Left cardiac atrium (tissue), 4 donors: Measurements from ENCODE around the gene KCNQ5. TPM values are rescaled to one million over a fixed set of nuclear protein-coding genes. Genes with fewer than 3 reads are reported as not detected.
"Not testable (repeated sequence)": the region's sequence is repeated elsewhere in the genome, so short reads cannot be mapped to it uniquely, and the experiment has no call there.

Experiments
- ATAC-seq, 2 donors: fragments of 200-7000 bp; cut with Tn5 transposase; one replicate each; pipeline ENCODE4 v1.9.1; 2020; ENCODE audit warnings: mild to moderate bottlenecking in 2 of 2, moderate library complexity in 2 of 2
- DNase-seq: peaks from one replicate; pipeline ENCODE4 v3.0.0-alpha.2; 2020
- intact Hi-C, 2 donors: fragments of 100-400 bp; cut with DNase I; formaldehyde crosslinking; loops; one replicate each; pipeline versions ENCODE4 v1.14.1 to v1.15.1; 2022 to 2023
- total RNA-seq, 2 donors: library from RNA; stranded (reverse); fragmentation: NEBNext Ultra II Directional; extraction: Animal tissue kit (Norgen Biotek cat#: 25700); gene quantifications; one replicate each; pipeline ENCODE4 v1.2.1, GENCODE V29; 2021
- donor health status: DM: no; HTN: yes; CAD: no.
- donor health status: DM: no; HTN: yes; CAD: no; lungs with severe emphysema.
- donor health status: DM: yes; HTN: yes; CAD: no.
- donor health status: Dilated cardiomyopathy.

Gene KCNQ5
- total RNA-seq, 2 donors from 2014 or later = 0.16 to 0.44 TPM

GRCh38 chr6:73156793-73157767, 535.2 kb downstream of the KCNQ5 start:
- ATAC-seq = no peak
- intact Hi-C loops = no loop called here

GRCh38 chr6:73157870-73158269, 536.0 kb downstream of the KCNQ5 start:
- ATAC-seq = no peak
- intact Hi-C loops = no loop called here
- no peak for DNase-seq

More at GRCh38 chr6:73156793-73157767, 535.2 kb downstream of the KCNQ5 start:
- no peak for DNase-seq

DNA sequence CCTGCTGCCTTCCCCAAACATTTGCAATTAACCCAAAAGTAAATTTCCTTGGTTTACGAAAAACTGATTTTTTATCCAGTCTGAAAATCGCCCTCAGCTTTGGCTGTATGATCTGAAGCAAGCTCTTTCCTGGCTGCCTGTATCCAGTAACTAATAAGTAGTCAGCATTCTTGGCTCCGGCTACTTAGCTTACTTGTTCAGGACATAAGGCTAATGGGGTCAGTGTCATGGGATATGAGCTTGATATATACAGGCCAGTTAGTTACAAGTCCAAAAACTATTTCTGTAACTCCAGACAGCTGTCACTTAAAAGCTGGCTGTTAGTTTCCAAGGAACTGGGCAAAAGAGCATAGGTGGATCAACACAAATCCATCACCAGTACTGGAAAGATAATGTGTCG, 547.2 kb downstream of the KCNQ5 start:
- intact Hi-C loops = no loop called here
- ATAC-seq (peak; percentile 55 to 86), DNase-seq (no peak)

DNA sequence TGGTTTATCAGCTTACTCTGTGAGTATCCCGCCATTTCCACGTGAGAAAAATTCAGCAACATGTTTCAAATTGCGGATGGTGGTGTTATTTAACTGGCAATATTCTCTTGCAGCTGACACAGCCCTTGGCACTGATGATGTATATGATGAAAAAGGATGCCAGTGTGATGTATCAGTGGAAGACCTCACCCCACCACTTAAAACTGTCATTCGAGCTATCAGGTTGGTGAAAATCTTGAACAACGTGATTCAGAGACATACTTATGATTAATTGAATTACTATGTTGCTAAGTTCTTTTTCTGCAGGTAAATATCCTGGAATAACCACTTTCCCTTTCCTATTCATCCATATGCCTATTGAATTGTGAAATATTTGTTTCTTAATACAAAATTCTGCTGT, 547.8 kb downstream of the KCNQ5 start:
- intact Hi-C loops = no loop called here
- DNase-seq (no peak), ATAC-seq (no peak)

GRCh38 chr6:73174646-73175045, 552.8 kb downstream of the KCNQ5 start:
- DNase-seq (no peak), ATAC-seq (no peak)
- intact Hi-C loops = no loop called here

DNA sequence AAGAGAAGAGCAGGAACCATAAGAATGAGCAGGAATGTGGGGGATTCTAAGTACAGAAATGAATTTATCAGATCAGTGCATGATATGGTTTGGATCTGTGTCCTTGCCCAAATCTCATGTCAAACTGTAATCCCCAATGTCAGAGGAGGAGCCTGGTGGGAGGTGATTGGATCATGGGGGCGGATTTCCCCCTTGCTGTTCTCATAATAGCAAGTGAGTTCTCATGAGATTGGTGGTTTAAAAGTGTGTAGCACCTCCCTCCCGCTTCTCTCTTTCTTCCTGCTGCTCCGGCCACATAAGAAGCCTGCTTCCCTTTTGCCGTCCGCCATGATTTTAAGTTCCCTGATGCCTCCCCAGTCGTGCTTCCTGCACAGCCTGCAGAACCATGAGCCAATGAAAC, 554.2 kb downstream of the KCNQ5 start:
- intact Hi-C loops = no loop called here
- DNase-seq (no peak), ATAC-seq (no peak)

DNA sequence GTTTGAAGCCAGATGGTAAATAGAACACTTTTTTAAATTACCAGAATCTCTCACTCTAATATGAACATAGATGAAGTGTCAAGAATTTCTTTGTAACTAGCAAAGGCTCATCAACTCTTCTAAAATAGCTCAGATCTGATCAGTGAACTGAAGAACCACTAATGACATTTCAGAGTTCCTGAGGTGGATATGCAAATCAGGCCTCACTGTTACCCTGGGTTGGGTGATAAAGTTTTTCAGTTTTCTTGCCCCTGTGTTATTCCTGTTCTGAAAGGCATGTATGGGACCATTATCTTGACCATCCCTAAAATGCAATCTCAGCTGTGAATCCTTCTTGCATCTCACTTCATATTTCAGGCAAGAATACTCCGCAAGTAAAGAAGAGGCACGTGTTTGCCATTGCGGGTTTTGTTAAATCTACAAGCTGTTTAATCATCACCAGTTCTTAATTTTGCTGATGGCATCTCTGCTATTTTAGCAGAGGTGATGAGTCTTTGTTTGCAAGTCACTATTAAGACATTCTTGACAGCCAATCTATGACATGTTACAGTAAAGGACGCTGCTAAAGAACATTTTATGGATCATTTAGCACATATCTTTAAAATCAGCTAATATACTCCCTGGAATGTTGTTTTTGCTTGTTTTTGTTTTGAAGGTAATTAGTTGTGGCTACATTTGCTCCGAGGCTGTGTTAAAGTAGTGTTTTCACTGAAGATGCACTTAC, 555.5 kb downstream of the KCNQ5 start:
- intact Hi-C loops = no loop called here
- ATAC-seq (no peak), DNase-seq (no peak)

DNA sequence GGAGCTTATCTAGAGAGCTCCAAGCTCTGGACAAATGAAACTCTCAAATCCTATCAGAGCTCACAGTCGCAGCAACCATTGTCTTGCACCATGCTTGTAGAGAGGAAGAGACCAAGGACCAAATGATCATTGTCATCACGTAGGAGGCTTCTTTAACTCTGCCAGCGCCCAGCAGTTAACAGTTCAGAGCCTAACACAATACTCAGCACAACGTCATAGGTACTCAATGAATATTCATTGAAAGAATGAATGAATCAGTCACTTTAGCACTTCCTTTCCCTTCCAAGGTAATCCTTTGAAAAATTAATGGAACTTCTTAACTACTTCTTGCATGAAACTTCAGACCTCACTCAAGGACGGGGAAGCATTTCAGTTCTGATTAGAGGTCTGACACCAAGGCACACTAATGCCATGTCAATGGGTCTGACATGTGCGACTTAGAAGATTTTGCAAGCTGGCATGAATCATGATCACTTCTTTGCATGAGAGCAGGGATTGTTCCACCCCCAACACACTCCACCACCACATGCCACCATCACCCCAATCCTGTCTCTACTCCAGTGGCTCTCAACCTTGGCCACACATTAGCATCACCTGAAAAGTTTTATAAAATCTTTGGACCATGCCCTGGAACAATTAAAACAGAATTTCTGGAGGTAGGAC, 558.3 kb downstream of the KCNQ5 start:
- DNase-seq = no peak
- intact Hi-C loops = loop anchor here (2.0 to 10.0 kb wide), 3 partner anchors 555 to 767 kb away; partner anchors contain the start of gene KCNQ5 (in 1 of the 2)
- no peak for ATAC-seq

DNA sequence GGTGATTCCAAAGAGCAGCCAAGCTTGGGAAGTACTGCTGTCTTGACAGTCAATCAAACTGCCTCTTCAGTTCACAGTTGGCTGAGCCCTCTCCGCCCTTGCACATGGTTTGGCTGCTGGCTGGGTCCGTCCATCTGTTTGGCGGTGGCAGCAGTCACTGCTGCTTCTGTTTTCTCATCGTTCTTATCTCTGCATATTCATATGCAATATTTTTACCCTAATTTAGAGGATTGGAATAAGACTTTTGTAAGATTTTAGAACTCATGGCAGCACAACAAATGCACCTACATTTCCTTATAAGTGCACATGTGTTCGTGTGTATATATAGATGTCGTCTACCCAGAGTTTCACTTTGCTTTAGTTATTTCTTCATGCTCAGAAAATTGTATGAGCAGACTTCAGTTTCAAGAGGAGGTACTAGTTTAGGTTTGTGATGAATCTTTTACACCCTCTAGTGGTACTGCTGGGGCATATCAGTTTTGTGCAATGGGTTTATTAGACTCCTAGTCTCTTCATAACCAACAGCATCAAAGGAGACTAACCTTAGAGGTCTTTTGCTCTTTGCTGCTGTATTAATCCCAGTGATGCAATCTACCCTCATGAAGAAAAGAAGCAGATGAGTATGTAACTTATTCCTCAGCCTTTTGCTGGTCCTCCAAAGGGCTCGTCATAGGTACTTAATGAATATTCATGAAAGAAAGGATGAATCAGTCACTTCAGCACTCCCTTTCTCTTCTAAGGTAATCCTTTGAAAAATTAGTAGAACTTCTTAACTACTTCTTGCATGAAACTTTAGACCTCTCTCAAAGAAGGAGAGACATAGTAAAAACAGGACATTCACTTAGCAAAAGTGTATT, 559.1 kb downstream of the KCNQ5 start:
- intact Hi-C loops = loop anchor here (2.0 to 10.0 kb wide), 3 partner anchors 556 to 768 kb away; partner anchors contain the start of gene KCNQ5 (in 1 of the 2)
- DNase-seq = no peak
- ATAC-seq = peak; percentile 84 to 94

DNA sequence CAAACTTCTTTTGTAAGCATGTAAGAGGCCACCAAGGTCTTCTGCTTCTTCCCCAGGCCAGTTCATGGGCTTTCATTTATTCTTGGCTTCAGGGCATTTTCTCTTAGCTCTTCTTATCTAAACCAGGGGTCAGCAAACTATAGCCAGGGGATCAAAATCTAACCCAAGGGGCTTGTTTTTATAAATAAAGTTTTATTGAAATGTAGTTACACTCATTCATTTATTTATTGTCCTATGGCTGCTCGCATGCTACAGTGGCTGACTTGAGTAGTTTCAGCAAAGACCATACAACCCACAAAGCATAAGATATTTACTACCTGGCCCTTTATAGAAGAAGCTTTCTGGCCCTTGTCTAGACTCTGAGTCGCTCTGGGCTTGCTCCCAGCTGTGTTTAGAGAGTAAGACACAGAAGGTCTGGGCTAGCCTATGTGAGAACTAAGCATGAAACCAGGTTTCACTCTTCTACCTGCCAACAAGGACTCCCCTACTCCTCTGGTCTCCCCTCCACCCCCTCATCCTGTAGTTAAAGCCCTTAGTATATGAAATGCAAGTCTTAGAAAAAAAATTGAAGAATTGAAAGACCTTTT, 560.2 kb downstream of the KCNQ5 start:
- ATAC-seq = no peak
- no peak for DNase-seq
- intact Hi-C loops = loop anchor here (10.0 kb wide), 2 partner anchors 557 to 767 kb away; partner anchors contain the start of gene KCNQ5 (in 1 of the 2)

DNA sequence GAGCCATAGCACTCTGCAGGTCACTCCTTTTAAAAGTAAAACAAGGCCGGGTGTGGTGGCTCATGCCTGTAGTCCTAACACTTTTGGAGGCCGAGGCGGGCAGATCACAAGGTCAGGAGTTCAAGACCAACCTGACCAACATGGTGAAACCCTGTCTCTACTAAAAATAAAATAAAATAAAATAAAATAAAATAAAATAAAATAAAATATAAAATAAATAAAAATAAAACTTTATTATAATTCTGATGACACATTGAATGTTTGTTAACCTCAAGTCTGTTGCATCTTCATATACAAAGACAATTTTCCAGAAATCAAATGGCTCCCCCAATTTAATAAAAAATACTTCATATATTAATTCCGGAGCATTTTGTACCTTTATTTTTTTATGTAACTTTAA, 571.4 kb downstream of the KCNQ5 start:
- DNase-seq, ATAC-seq, intact Hi-C loops: not testable (repeated sequence)

GRCh38 chr6:73194744-73195143, 572.9 kb downstream of the KCNQ5 start:
- intact Hi-C loops = no loop called here
- ATAC-seq (no peak), DNase-seq (no peak)

DNA sequence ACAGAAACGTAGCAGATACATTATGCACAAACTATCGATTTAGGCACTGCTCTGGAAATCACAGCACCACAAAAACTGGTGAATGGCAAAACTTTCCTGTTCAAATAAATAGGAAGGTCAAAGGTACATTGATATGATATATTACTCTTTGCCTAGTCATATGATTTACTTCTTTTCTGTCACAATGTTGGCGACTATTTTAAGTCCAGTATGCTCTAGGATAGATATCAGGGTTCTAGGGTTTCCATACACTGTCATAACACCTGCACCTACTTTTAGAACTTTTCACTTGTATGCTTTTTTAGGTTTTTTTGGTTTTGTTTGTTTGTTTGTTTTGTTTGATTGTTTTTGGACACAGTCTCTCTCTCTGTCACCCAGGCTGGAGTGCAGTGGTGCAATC, 578.4 kb downstream of the KCNQ5 start:
- DNase-seq (no peak), ATAC-seq (no peak)
- intact Hi-C loops = no loop called here

DNA sequence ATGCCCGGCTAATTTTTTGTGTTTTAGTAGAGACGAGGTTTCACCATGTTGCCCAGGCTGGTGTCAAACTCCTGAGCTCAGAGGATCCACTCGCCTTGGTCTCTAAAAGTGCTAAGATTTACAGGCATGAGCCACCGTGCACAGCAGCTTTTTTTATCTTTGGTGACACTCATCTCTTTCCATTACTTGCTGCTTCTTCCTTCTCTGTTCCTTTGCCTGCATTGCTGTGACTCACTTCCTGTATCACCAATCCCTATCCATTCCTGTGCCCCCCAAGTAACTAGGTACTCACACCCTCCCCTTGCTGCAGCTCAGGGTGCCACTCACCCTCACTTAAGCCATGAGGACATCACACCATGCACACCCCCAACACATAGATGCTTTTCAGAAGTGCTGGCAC, 578.9 kb downstream of the KCNQ5 start:
- no peak for ATAC-seq

DNA sequence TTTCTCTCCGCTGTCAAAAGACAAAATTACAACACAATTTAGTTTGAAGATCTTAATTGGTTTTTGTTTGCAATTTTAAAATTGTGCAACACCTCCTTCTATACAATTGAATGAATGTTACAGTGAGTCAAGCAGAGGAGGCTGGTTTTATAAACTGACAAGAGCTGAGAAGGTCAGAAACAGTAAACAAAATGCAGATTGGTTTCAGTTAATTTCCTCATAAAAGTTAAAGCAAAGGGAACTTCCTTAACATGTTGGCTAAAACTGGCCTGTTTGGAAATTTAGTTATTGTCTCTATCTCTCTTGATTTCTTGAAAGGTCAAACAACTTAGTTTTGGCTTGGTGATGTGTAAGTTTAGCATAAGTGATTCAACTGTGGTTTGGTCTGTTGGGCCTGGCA, 581.2 kb downstream of the KCNQ5 start:
- DNase-seq = no peak
- no peak for ATAC-seq
- intact Hi-C loops = no loop called here

More for the DNA sequence above, 578.9 kb downstream of the KCNQ5 start:
- DNase-seq = no peak
- intact Hi-C loops = no loop called here

DNA sequence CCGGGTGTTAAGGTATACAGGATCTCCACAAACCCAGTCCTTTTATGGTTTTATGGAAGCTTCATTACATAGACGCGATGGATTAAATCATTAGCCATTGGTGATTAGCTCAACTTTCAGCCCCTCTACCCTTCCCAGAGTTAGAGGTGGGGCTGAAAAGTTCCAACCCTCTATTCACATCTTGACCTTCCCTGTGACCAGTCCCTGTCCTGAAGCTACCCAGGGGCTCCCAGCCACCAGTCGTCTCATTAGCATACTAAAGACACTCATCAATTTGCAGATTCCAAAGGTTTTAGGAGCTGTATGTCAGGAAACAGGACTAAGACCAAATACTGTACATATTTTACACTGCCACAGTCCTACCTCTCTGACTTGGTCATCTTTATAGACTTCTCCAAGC, 582.4 kb downstream of the KCNQ5 start:
- ATAC-seq (no peak), DNase-seq (no peak)
- intact Hi-C loops = no loop called here

- intact Hi-C loops = no loop called here
- ATAC-seq (no peak), DNase-seq (no peak)
These were observed 585.5 kb downstream of the KCNQ5 start for GRCh38 chr6:73207221-73207837.

- ATAC-seq = no peak
- intact Hi-C loops = no loop called here
These were observed 587.3 kb downstream of the KCNQ5 start for GRCh38 chr6:73209117-73209516.

More at GRCh38 chr6:73209117-73209516, 587.3 kb downstream of the KCNQ5 start:
- no peak for DNase-seq
